ENCODE measurements around the gene SUCLA2. TPM values are rescaled to one million over a fixed set of nuclear protein-coding genes. Genes with fewer than 3 reads are reported as not detected.
"Not testable (repeated sequence)": the region's sequence is repeated elsewhere in the genome, so short reads cannot be mapped to it uniquely, and the experiment has no call there.

SUCLA2 gene
- total and polyA plus RNA-seq, 7 experiments from 2014 or later, result 20.0 to 36.6 (median 26.4) TPM

DNA sequence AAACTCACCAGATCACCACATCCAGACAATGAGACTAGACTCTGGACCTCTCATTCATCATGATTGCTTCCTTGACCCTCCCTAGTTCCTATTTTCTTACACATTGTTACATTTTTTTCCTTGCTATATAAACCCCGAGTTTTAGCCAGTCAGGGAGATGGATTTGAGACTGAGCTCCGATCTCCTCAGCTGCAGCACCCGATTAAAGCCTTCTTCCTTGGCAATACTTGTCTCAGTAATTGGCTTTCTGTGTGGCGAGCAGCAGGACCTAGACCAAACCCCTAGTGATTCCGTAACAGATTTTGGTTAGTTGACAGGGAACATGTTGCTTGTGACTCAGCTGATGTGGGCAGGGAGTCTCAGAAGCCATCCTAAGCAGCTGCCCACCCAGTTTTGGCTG is 44.0 kb downstream of the SUCLA2 start:
- no peaks in the 10 kb centered on the region for H3K4me1 ChIP-seq (ENCODE audit: control insufficient read depth in 2 of 2, insufficient read depth in 2 of 2, low read length in 2 of 2)
- H3K27ac Mint-ChIP-seq, result no peak overlapping the region
- H3K27me3 Mint-ChIP-seq, result no peaks in the 10 kb centered on the region
- H3K27ac ChIP-seq (ENCODE audit: low read depth, low read length), result no peak overlapping the region
- no peak overlapping the region for H3K4me3 ChIP-seq (ENCODE audit: low read length)
- POLR2A ChIA-PET, result no interaction called here
- peaks cover 52 to 92% (median 90%) of the 10 kb centered on the region in 5 donors for H3K36me3 Mint-ChIP-seq
- CTCF ChIA-PET, result no interaction called here
- H3K9me3 Mint-ChIP-seq, result peaks cover 9 to 51% (median 25%) of the 10 kb centered on the region in 11 donors
- intact Hi-C loops (cut with micrococcal nuclease), result no loop called here
- H3K4me1 Mint-ChIP-seq, result peaks cover 0 to 10% (median 0%) of the 10 kb centered on the region in 7 donors
- H3K36me3 ChIP-seq (ENCODE audit: control insufficient read depth in 2 of 3, insufficient read depth in 3 of 3, low read length in 3 of 3), result peaks cover 4 to 41% (median 7%) of the 10 kb centered on the region in 3 experiments
- no peaks in the 10 kb centered on the region for H3K27me3 ChIP-seq (ENCODE audit: control insufficient read depth in 2 of 2, insufficient read depth in 2 of 2, low read length in 2 of 2)
- DNase-seq (no peak), ATAC-seq (no peak)
- H3K4me3 Mint-ChIP-seq, result no peak overlapping the region
- H3K9me3 ChIP-seq (ENCODE audit: control insufficient read depth in 2 of 3, low read length in 3 of 3), result peaks cover 0 to 19% (median 0%) of the 10 kb centered on the region in 3 experiments

DNA sequence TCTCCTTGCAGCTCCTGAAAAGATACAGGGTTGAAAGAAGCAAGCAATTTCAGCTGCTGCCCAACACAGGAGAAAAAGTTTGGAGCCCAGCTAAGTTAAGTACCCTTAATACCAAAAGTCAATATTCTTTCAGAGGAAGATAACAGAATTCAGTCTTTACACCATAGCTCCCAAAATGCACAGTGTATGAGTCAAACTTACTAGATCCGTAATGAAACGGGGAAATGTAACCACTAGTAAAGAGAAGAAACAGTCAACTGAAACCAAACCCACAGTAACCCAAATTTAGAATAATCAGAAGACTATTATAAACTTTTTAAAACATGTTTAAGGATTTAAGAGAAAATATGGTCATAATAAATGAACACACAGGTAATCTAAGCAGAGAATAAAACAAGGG is 45.2 kb downstream of the SUCLA2 start:
- intact Hi-C loops (cut with micrococcal nuclease), result no loop called here
- H3K4me3 ChIP-seq (ENCODE audit: low read length), result no peak overlapping the region
- peaks cover 9 to 51% (median 25%) of the 10 kb centered on the region in 11 donors for H3K9me3 Mint-ChIP-seq
- POLR2A ChIA-PET, result no interaction called here
- peaks cover 0 to 16% (median 2%) of the 10 kb centered on the region in 7 donors for H3K4me1 Mint-ChIP-seq
- no peaks in the 10 kb centered on the region for H3K27me3 ChIP-seq (ENCODE audit: control insufficient read depth in 2 of 2, insufficient read depth in 2 of 2, low read length in 2 of 2)
- H3K36me3 Mint-ChIP-seq, result peaks cover 51 to 91% (median 86%) of the 10 kb centered on the region in 5 donors
- no peaks in the 10 kb centered on the region for H3K4me1 ChIP-seq (ENCODE audit: control insufficient read depth in 2 of 2, insufficient read depth in 2 of 2, low read length in 2 of 2)
- no peak overlapping the region for H3K27ac ChIP-seq (ENCODE audit: low read depth, low read length)
- ATAC-seq (no peak), DNase-seq (no peak)
- H3K9me3 ChIP-seq (ENCODE audit: control insufficient read depth in 2 of 3, low read length in 3 of 3), result peaks cover 0 to 19% (median 0%) of the 10 kb centered on the region in 3 experiments
- H3K27me3 Mint-ChIP-seq, result no peaks in the 10 kb centered on the region
- H3K27ac Mint-ChIP-seq, result no peak overlapping the region
- CTCF ChIA-PET, result interaction anchor here (0.5 kb wide), 1 partner anchor 1346 kb away, joined by 4 read pairs; no protein-coding TSS in a partner anchor
- peaks cover 4 to 34% (median 7%) of the 10 kb centered on the region in 3 experiments for H3K36me3 ChIP-seq (ENCODE audit: control insufficient read depth in 2 of 3, insufficient read depth in 3 of 3, low read length in 3 of 3)
- H3K4me3 Mint-ChIP-seq, result peak overlapping the region in 1 of 10 donors; percentile 23

DNA sequence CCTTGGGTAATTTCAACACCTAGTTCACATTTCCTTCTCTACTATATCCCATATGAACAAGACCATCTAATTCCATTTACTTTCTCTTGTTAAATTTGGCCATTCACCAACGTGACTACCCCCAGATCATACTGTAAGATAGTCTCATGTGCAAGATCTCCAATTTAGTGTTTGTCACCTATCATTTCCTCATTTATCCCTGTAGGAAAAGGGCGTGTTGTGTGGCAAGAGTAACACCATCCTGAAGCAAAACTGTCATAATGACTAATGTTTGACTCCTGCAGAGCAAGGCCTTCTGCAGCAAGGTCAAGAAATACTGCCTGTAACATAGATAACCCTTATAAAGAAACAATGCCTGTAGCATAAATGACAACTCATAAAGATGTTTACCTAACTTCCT is 51.3 kb downstream of the SUCLA2 start:
- Histone ChIP-seq H3K9me3 (ENCODE audit: control insufficient read depth in 2 of 3, low read length in 3 of 3) (no peaks in the 10 kb centered on the region), H3K27me3 (ENCODE audit: control insufficient read depth in 2 of 2, insufficient read depth in 2 of 2, low read length in 2 of 2) (no peaks in the 10 kb centered on the region), H3K36me3 (ENCODE audit: control insufficient read depth in 2 of 3, insufficient read depth in 3 of 3, low read length in 3 of 3) (peaks cover 0 to 16% (median 12%) of the 10 kb centered on the region in 3 experiments), H3K27ac (ENCODE audit: low read depth, low read length) (no peak overlapping the region), H3K4me1 (ENCODE audit: control insufficient read depth in 2 of 2, insufficient read depth in 2 of 2, low read length in 2 of 2) (no peaks in the 10 kb centered on the region), H3K4me3 (ENCODE audit: low read length) (no peak overlapping the region)
- H3K9me3 Mint-ChIP-seq, result peaks cover 0 to 2% (median 0%) of the 10 kb centered on the region in 11 donors
- peaks cover 30 to 71% (median 55%) of the 10 kb centered on the region in 5 donors for H3K36me3 Mint-ChIP-seq
- no peak overlapping the region for H3K4me3 Mint-ChIP-seq
- no peaks in the 10 kb centered on the region for H3K27me3 Mint-ChIP-seq
- peaks cover 0 to 10% (median 0%) of the 10 kb centered on the region in 7 donors for H3K4me1 Mint-ChIP-seq
- peak overlapping the region in 1 of 9 donors; percentile 0 for H3K27ac Mint-ChIP-seq
- intact Hi-C loops (cut with micrococcal nuclease), result no loop called here
- ATAC-seq (no peak), DNase-seq (no peak)
- ChIA-PET CTCF (no interaction called here), POLR2A (no interaction called here)

DNA sequence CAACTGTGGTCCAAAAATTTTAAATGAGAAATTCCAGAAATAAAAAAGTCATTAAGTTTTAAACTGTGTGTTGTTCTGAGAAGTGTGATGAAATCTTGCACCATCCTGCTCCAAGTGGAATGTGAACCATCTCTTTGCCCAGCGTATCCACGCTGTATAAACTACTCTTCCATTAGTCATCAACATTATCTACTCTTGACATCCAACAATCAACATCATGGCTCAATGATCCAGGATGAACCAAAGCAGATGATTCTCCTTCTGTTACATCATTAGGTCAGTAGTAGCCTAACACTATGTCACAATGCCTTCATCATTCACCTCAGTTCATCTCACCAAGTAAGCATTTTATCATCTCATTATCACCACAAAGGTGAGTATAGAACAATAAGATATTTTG is 55.3 kb downstream of the SUCLA2 start:
- Mint-ChIP-seq H3K27me3 (no peaks in the 10 kb centered on the region), H3K4me1 (peaks cover 0 to 2% (median 0%) of the 10 kb centered on the region in 7 donors)
- no peak overlapping the region for H3K4me3 ChIP-seq (ENCODE audit: low read length)

DNA sequence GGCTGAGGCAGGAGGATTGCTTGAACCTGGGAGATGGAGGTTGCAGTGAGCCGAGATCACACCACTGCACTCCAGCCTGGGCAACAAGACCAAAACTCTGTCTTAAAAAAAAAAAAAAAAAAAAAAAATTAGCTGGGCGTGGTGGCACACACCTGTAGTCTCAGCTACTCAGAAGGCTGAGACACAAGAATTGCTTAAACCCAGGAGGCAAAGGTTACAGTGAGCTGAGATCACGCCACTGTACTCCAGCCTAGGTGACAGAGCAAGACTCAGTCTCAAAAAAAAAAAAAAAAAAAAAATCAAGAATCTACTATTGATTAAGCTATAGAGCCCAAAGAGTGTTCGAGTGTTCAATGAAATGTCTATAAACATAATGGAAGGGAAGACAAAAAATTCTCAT is 55.9 kb downstream of the SUCLA2 start:
- H3K4me1 ChIP-seq (ENCODE audit: control insufficient read depth in 2 of 2, insufficient read depth in 2 of 2, low read length in 2 of 2); ATAC-seq; H3K9me3 Mint-ChIP-seq; H3K27me3 Mint-ChIP-seq; CTCF ChIA-PET; H3K9me3 ChIP-seq (ENCODE audit: control insufficient read depth in 2 of 3, low read length in 3 of 3); H3K4me3 Mint-ChIP-seq; H3K27ac ChIP-seq (ENCODE audit: low read depth, low read length); DNase-seq; H3K4me3 ChIP-seq (ENCODE audit: low read length); POLR2A ChIA-PET; H3K4me1 Mint-ChIP-seq; H3K27me3 ChIP-seq (ENCODE audit: control insufficient read depth in 2 of 2, insufficient read depth in 2 of 2, low read length in 2 of 2); intact Hi-C loops (cut with micrococcal nuclease); H3K27ac Mint-ChIP-seq: not testable (repeated sequence)
- H3K36me3 Mint-ChIP-seq, result peaks cover 17 to 63% (median 51%) of the 10 kb centered on the region in 5 donors
- peaks cover 0 to 26% (median 15%) of the 10 kb centered on the region in 3 experiments for H3K36me3 ChIP-seq (ENCODE audit: control insufficient read depth in 2 of 3, insufficient read depth in 3 of 3, low read length in 3 of 3)

More for the DNA sequence above, 55.3 kb downstream of the SUCLA2 start:
- DNase-seq (no peak), ATAC-seq (no peak)
- Histone ChIP-seq H3K36me3 (ENCODE audit: control insufficient read depth in 2 of 3, insufficient read depth in 3 of 3, low read length in 3 of 3) (peaks cover 0 to 30% (median 15%) of the 10 kb centered on the region in 3 experiments), H3K4me1 (ENCODE audit: control insufficient read depth in 2 of 2, insufficient read depth in 2 of 2, low read length in 2 of 2) (no peaks in the 10 kb centered on the region), H3K27ac (ENCODE audit: low read depth, low read length) (no peak overlapping the region), H3K9me3 (ENCODE audit: control insufficient read depth in 2 of 3, low read length in 3 of 3) (no peaks in the 10 kb centered on the region), H3K27me3 (ENCODE audit: control insufficient read depth in 2 of 2, insufficient read depth in 2 of 2, low read length in 2 of 2) (no peaks in the 10 kb centered on the region)
- peaks cover 0 to 2% (median 0%) of the 10 kb centered on the region in 11 donors for H3K9me3 Mint-ChIP-seq
- ChIA-PET CTCF (no interaction called here), POLR2A (no interaction called here)
- peak overlapping the region in 1 of 9 donors; percentile 1 for H3K27ac Mint-ChIP-seq
- intact Hi-C loops (cut with micrococcal nuclease), result no loop called here
- H3K36me3 Mint-ChIP-seq, result peaks cover 21 to 67% (median 53%) of the 10 kb centered on the region in 5 donors
- no peak overlapping the region for H3K4me3 Mint-ChIP-seq

DNA sequence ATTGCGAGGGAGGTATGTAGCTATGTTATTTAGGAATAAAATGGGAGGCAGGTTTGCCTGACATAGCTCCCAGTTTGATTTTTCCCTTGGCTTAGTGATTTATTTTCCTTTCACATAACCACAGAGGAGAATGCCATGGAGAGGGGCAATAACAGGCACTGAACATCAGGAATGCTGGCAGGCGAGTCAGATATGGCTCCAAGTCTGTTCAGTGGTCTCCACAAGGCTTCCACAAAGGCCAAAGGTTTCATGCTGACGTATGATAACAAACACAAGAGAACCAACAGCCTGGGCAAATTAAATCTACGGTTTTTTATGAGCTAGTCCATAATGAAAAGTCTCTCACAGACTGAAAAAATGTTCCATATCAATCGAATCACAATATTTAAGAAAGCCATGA is 66.7 kb downstream of the SUCLA2 start:
- H3K27me3 ChIP-seq (ENCODE audit: control insufficient read depth in 2 of 2, insufficient read depth in 2 of 2, low read length in 2 of 2), result no peaks in the 10 kb centered on the region
- H3K4me1 ChIP-seq (ENCODE audit: control insufficient read depth in 2 of 2, insufficient read depth in 2 of 2, low read length in 2 of 2), result no peaks in the 10 kb centered on the region
- intact Hi-C loops (cut with micrococcal nuclease), result no loop called here
- H3K4me3 ChIP-seq (ENCODE audit: low read length), result no peak overlapping the region
- no peak for DNase-seq
- H3K36me3 ChIP-seq (ENCODE audit: control insufficient read depth in 2 of 3, insufficient read depth in 3 of 3, low read length in 3 of 3), result peaks cover 0 to 2% (median 0%) of the 10 kb centered on the region in 3 experiments
- no peak overlapping the region for H3K27ac ChIP-seq (ENCODE audit: low read depth, low read length)
- ChIA-PET CTCF (no interaction called here), POLR2A (no interaction called here)
- H3K9me3 ChIP-seq (ENCODE audit: control insufficient read depth in 2 of 3, low read length in 3 of 3), result no peaks in the 10 kb centered on the region
- no peak for ATAC-seq
- Mint-ChIP-seq H3K27ac (no peak overlapping the region), H3K4me1 (peaks cover 0 to 4% (median 0%) of the 10 kb centered on the region in 7 donors), H3K36me3 (peaks cover 4 to 40% (median 28%) of the 10 kb centered on the region in 5 donors), H3K4me3 (no peak overlapping the region), H3K9me3 (peaks cover 0 to 18% (median 3%) of the 10 kb centered on the region in 11 donors), H3K27me3 (no peaks in the 10 kb centered on the region)

Measured in naive thymus-derived CD4-positive, alpha-beta T cell (primary cell).